Stimulated activated CD4-positive, alpha-beta T cell treated with anti-CD3 and anti-CD28 coated beads, TNF-alpha, amount 100 ng/mL, for 4 hours (primary cell): ENCODE measurements around the gene EFNB3.
A peak's percentile ranks its signal among the peaks of the same experiment; 100 is the strongest.

Experiments
- DNase-seq, 3 experiments: peaks; one replicate each; pipeline ENCODE4 v3.0.0-alpha.2; 2020; ENCODE audit warnings: low read depth in 3 of 3

The EFNB3 gene, protein sequence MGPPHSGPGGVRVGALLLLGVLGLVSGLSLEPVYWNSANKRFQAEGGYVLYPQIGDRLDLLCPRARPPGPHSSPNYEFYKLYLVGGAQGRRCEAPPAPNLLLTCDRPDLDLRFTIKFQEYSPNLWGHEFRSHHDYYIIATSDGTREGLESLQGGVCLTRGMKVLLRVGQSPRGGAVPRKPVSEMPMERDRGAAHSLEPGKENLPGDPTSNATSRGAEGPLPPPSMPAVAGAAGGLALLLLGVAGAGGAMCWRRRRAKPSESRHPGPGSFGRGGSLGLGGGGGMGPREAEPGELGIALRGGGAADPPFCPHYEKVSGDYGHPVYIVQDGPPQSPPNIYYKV

DNA sequence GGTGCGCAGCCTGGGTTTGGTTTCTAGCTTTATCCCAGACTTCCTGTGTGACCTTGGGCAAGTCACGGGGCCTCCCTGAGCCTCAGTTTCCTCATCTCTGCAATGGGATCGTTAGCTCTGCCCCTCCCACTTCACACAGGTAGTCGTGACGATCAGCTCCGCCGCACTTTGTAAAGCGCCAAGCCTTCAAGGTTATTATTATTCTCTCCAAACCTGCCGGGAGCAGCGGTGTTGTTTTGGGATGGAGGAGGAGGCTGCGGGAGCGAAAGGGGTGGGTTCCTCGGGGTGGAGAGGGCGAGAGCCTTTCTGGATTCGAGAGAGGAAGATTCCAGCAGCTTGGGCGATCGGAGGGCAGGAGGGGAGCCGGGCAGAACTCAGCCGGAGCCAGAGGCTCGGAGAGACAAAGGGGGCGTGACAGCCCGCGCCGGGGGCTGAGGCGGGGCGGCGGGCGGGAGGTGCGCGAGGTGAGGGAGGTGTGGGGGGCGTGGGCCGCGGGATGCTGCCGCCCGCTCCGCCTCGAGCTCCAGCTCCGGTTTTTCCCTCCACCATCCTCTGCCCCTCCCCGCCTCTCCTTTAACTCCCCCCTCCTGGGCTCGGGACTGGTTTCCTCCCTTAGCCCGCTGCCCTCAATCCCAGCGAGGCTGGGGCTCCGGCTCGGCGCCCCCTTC, at the start of gene EFNB3:
Gene EFNB3, plus strand, starts transcription at position 602 of the 668 bp plus-strand sequence. CDS start 397 bp downstream, outside the sequence.
- DNase-seq = no peak

DNA sequence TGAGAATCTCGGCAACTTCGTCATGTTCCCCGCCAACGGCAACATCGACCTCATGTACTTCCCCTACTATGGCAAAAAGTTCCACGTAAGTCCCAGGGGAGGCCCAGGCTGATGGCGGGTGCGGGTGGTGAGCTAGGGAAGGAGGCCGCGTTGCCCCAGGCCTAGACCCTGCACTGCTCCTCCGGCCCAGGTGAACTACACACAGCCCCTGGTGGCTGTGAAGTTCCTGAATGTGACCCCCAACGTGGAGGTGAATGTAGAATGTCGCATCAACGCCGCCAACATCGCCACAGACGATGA, 49.5 kb upstream of the EFNB3 start:
- no peak for DNase-seq

DNA sequence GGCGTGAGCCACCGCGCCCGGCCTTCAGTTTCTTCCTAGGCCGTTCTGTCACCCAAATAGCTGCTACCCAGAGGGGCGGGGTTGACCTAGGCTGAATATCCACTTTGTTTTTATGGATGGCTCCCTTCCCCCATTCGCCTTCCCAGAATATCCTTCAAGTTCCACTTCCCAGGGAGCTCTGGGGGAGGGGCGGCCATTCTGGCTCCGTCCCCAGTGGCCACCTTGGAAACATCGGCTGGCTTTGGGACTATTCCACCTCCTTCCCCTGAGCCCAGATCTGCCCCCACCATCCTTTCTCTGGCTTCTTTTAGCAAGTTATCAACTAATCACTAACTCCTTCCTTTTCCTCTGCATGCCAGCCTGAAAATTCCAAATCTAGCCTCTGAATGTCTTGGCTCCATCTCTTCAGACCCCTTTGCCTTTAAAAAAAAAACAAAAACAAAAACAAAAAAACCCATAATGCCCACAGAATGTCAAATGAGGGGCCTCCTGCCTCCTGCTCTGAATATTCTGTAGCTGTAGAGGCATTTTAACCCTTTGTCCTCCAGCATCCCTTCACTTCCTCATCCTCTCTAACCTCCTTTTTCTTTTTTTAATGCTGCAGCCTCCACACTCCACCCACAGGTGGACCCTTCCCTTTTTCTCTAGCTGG, 47.9 kb upstream of the EFNB3 start:
- DNase-seq = no peak

DNA sequence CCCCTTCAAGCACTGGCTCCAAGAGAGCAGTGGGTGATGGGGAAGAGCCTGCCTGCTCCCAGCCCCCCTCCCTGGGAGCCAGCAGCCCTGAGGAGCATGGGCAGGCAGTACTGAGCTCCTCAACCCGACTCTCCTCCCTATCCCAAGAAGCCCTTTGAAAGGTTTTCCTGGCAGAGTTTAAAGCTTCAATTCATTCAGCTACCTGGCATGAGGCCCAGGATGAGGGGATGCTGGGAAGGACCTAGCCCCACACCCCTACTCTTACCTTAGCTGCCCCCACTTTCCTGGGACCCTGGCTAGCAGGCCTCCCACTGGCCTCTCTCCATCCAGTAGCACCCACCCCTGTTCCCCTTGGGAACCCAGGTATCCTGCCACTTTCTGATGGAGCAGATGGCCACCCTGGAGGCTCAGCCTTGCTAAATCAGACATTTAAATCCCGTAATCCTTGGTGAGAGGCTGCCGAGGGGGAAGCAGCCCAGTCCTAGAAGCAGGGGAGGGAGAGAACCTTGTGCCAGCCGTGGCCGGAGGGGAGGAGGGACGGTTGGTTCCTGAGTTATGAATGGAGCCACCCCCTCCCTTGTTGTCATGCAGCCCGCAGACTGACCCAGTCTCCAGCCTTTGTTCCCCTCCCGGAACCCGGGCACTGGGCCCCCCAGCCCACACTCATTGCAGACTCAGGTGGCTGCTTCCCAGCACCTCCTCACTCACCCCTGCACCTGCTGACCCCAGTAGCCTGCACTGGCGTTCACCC, 37.2 kb upstream of the EFNB3 start:
- no peak for DNase-seq

DNA sequence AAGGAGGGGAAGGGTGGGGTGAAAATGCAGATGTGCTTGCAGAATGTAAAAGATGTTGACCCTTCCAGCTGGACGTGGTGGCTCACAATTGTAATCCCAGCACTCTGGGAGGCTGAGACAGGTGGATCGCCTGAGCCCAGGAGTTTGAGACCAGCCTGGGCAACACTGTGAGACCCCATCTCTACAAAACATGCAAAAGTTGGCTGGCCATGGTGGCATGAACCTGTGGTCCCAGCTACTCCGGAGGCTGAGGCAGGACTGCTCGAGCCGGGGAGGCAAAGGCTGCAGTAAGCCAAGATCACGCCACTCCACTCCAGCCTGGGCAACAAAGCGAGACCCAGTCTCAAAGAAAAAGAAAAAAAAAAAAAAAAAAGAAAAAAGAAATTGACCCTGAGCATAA, 36.5 kb upstream of the EFNB3 start:
- no peak for DNase-seq

DNA sequence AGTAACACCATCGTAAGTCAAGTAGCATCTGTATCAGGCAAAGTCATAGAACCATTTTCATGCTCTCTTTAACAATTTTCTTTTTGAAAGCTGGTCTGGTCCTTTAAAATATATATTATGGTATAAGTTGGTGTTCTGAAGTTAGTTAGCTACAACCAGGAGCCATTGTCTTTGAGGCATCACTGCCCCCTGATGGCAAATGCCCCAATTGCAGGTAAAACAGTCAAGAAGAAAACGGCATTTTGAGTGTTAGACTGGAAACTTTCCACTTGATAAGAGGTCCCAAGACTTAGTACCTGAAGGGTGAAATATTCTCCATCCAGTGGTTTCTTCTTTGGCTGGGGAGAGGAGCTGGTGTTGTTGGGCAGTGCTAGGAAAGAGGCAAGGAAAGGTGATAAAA, 31.8 kb upstream of the EFNB3 start:
- DNase-seq = no peak

DNA sequence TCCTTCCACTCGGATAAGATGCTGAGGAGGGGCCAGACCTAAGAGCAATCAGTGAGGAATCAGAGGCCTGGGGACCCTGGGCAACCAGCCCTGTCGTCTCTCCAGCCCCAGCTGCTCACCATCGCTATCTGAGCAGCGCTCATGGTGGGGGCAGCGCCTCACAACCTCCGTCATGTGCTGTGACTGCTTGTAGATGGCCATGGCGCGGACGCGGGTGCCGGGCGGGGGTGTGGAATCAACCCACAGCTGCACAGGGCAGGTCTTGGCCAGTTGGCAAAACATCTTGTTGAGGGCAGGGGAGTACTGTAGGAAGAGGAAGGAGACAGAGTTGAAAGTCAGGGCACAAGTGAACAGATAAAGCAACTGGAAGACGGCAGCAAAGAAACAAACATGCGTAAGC, 30.1 kb upstream of the EFNB3 start:
- no peak for DNase-seq

DNA sequence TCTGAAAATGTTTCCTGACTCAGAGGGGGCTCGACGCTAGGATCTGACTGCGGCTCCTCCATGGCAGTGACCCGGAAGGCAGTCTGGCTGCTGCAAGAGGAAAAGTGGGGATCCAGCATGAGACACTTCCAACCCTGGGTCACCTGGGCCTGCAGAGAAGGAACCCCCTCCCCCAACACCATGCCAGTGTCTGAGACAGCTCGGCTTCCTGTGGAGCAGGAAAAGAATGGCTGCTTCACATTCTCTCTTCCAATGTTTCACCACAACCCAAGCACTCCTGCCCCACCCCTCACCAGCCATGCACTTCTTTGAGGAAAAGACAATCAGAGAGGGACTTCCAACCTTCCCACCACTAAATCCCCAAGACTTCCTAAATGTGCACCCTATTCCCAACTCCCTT, 28.5 kb upstream of the EFNB3 start:
- DNase-seq = no peak

DNA sequence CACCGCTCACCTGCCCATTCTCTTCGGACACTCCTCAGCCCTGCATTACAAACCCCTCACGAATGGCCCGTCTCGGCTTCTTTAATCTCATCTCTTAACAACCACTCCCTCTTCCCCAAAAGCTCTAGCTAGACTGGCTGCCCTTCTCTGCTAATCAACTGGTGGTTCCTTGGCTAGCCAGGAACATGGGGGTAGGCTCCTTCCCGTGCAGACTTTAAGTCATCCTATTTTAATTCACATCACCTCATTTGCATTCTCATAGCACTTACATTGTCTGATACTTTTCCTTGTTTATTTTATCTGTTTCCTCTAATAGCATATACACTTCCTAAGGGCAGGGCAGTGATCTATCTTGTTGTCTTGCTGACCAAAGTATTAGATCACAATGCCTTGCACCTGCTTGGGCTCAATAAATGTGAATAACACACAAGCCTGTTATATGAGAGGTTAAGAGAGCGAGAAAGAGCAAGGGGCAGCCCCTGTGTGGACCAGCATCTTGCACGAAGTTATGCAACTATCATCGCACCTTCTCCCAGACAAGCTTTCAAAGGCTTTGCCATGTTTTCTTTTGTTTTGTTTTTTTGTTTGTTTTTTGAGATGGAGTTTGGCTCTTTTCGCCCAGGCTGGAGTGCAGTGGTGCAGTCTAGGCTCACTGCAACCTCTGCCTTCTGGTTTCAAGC, 27.5 kb upstream of the EFNB3 start:
- DNase-seq = no peak

DNA sequence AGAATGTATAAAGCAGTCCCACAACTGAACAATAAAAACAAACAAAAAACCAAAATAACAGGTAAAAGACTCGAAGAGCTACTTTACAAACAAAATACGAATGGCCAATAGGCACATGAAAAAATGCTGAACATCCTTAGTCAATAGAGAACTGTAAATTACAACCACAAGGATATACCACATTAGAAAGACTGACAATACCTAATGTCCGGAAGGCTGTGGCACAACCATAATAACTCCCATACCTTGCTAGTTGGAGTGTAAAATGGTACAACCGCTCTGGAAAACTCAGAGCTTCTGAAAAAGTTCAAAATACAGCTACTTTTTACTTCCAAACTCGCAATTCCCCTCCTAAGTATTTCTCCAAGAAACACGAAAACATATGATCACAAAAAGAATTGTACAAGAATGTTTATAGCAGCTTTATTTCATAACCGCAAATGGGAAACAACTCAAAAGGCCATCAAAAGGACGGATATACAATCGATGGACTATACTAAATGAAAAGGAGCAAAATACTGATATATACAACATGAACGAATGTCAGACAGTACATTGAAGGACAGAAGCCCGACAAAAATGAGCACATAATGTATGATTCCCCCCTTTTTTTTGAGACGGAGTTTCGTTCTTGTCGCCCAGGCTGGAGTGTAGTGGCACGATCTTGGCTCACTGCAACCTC, 20.0 kb upstream of the EFNB3 start:
- DNase-seq = no peak

DNA sequence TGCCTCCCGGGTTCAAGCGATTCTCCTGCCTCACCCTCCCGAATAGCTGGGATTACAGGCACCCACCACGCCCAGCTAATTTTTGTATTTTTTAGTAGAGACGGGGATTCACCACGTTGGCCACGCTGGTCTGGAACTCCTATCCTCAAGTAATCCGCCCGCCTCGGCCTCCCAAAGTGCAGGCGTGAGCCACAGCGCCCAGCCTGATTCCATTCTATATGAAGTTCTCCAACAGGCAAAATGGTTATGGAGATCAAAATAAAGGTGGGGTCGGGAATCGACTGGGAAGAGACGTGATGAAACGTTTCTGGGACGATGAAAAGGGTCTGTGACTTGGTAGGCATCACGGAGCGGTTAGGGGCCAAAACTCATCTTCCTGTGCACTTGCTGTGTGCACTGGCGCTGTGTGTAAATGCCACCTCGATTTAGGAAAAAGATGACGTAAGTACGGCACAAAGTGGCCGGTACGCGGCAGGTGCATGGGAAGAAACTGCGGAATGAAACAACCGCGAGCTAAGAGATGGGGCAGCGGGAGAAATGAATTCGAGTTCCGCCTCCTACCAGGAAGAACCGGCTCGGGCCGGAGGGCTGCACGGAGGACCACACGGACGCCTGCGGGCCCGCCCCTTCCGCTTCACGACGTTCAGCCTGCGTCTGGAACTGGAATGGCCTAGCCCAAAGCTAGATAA, 19.3 kb upstream of the EFNB3 start:
- DNase-seq = peak; percentile 62 to 71 (median 69)

DNA sequence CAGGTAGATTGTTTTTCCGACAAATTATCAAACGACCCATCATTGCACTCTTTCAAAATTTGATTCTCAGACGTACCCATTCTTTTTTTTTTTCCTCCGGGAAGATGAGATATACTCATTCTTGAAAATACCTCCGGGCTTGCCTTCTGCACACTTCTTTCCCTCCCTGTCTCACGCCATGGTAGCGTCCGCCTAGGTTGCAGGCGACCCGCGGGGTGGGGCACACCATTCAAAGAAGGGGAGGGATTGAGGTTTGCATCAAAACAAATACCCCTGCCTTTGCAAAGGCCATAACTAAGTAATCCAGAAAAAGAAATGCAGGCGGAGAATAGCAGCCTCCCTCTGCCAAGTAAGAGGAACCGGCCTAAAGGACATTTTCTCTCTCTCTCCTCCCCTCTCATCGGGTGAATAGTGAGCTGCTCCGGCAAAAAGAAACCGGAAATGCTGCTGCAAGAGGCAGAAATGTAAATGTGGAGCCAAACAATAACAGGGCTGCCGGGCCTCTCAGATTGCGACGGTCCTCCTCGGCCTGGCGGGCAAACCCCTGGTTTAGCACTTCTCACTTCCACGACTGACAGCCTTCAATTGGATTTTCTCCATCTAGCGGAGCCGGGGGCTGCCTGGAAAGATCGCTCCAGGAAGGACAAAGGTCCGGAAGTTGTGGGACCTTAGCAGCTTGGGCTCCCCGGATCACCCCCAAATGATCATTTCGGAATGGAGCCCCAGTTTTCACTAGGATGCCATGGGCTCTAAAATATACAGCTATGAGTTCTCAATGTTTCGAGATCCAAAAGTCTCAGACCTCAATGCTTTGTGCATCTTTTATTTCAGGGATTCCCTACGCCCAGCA, 18.6 kb upstream of the EFNB3 start:
- DNase-seq = peak; percentile 52 to 63 (median 63)

DNA sequence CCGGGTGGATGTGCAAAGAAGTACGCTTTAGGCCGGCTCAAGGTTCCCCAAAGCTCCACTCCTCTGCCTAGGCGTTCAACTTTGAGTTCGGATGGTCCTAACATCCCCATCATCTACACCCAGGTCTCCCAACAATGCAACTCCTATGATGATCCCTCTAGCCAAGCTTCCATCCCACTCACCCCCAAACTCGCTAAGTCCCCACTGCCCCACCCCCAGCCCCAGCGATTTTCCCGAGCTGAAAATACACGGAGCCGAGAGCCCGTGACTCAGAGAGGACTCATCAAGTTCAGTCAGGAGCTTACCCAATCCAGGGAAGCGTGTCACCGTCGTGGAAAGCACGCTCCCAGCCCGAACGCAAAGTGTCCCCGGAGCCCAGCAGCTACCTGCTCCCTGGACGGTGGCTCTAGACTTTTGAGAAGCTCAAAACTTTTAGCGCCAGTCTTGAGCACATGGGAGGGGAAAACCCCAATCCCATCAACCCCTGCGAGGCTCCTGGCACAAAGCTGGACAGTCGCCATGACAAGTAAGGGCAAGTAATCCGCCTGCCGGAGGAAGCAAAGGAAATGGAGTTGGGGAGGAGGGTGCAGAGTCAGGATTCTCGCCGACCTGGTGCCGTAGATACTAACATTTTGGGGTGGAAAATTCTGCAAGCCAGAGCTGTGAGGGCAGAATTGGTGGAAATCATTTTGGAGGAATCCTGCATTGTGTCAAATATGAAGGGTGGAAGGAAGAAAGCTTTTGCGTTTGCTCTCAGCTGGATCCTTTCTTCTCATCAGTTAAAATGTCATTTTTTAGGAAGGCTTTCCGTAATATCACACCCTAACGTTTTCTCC, 17.7 kb upstream of the EFNB3 start, which contains the start of gene TP53:
Gene TP53, minus strand, starts transcription at position 419 of the 836 bp plus-strand sequence. CDS start 10,896 bp downstream, outside the sequence.
- DNase-seq = peak; percentile 57 to 80 (median 75)

DNA sequence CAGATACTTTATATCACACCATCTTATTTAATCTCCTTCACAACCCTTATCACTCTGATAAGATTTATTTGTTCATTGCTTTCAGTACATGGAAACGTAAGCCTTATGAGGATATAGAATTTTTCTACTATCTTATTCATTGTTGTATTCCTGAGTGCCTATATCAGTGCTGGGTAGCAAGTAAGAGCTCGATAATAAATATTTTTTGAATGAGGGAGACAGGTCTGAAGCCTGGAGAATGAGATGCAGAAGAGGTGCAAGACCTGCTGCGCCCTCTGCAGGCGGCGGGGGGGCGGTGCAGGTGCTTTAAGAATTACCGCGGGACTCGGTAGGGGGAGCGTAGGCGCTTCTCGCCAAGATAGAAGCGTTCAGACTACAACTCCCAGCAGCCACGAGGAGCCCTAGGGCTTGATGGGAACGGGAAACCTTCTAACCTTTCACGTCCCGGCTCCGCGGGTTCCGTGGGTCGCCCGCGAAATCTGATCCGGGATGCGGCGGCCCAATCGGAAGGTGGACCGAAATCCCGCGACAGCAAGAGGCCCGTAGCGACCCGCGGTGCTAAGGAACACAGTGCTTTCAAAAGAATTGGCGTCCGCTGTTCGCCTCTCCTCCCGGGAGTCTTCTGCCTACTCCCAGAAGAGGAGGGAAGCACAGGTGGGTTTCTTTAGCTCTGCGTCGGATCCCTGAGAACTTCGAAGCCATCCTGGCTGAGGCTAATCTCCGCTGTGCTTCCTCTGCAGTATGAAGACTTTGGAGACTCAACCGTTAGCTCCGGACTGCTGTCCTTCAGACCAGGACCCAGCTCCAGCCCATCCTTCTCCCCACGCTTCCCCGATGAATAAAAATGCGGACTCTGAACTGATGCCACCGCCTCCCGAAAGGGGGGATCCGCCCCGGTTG, 16.8 kb upstream of the EFNB3 start, which contains the start of gene WRAP53:
Gene WRAP53, plus strand, starts transcription at position 570 of the 900 bp plus-strand sequence. Its CDS starts 172 bp downstream, at position 742.
- peak; percentile 90 to 94 (median 92) for DNase-seq

DNA sequence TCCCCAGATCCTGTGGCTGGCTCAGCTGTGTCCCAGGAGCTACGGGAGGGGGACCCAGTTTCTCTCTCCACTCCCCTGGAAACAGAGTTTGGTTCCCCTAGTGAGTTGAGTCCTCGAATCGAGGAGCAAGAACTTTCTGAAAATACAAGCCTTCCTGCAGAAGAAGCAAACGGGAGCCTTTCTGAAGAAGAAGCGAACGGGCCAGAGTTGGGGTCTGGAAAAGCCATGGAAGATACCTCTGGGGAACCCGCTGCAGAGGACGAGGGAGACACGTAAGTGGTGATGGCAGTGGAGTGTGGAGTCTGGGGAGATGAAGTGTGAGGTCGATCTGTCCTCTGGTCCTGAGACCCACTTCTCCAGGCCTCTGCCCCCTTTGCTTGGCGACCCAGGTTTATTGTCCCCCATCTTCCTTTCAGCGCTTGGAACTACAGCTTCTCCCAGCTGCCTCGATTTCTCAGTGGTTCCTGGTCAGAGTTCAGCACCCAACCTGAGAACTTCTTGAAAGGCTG, 16.1 kb upstream of the EFNB3 start:
- DNase-seq = no peak

DNA sequence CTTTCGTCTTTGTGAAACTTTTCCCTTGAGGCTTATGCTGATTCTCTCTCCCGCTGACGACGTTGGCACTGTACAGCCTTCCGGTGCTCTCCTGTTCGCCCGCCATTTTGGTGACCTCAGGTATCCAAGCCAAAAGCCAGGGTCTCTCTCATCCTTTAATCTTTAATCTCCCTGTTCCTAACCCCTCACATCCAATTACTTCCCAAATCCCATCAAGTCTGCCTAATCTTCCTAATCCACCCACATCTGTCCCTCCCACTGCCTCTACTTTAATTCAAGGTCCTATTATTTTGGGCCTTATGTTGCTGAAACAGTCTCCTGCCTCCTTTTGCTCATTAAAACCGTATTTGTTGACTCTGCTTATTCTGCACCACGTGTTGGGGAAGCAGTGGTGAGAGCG, 9.4 kb upstream of the EFNB3 start:
- no peak for DNase-seq
